ENCODE measurements around the gene NXPH1. TPM values are rescaled to one million over a fixed set of nuclear protein-coding genes. Genes with fewer than 3 reads are reported as not detected.
A peak's percentile ranks its signal among the peaks of the same experiment; 100 is the strongest.

NXPH1 gene
- total and polyA plus RNA-seq, 2 experiments from 2014 or later, result 0.45 to 3.0 TPM

- no peaks in the 10 kb centered on the region for H3K36me3 ChIP-seq (ENCODE audit: insufficient read depth)
- H3K27me3 ChIP-seq (ENCODE audit: insufficient read depth), result no peaks in the 10 kb centered on the region
- H3K9me2 ChIP-seq (ENCODE audit: insufficient read depth), result no peaks in the 10 kb centered on the region
- Mint-ChIP-seq H3K4me1 (peaks cover 32% of the 10 kb centered on the region), H3K27ac (peak overlapping the region; percentile 28; the same call in 1 of the 2 replicates), H3K27me3 (ENCODE audit: insufficient read depth, low read depth, poor library complexity) (no peaks in the 10 kb centered on the region), H3K36me3 (ENCODE audit: low read depth) (no peaks in the 10 kb centered on the region), H3K9me3 (no peaks in the 10 kb centered on the region), H3K4me3 (peak overlapping the region; percentile 66)
- H2AFZ ChIP-seq, result no peak overlapping the region
- peaks cover 27% of the 10 kb centered on the region for H3K4me1 ChIP-seq (ENCODE audit: insufficient read depth)
- H3K4me2 ChIP-seq, result peak overlapping the region; percentile 68
- no peaks in the 10 kb centered on the region for H3F3A ChIP-seq (replicated peaks; ENCODE audit: low read depth)
- peak; percentile 51 for DNase-seq (ENCODE audit: low spot score)
- no peaks in the 10 kb centered on the region for H4K20me1 ChIP-seq (replicated peaks; ENCODE audit: insufficient read depth)
- peak; percentile 36 for ATAC-seq
- peak overlapping the region; percentile 43 for H3K4me3 ChIP-seq
- no peak for TF ChIP-seq ETS1 (IDR thresholded peaks at IDR 0.05)
- no peak for TF ChIP-seq ZNF462 (CRISPR knock-in tag; IDR thresholded peaks at IDR 0.05)
- no peak for TF ChIP-seq NANOG (IDR thresholded peaks at IDR 0.05; ENCODE audit: borderline replicate concordance)
- no peak for TF ChIP-seq EZH2 (IDR thresholded peaks at IDR 0.05; ENCODE audit: low read depth, unreplicated experiment)
- TF ChIP-seq CTCF (conservative IDR thresholded peaks at IDR 0.05; ENCODE audit: low read depth in 2 of 2), result no peak
- TF ChIP-seq CREB1 (CRISPR knock-in tag; IDR thresholded peaks at IDR 0.05; ENCODE audit: low read depth), result no peak
- no peak for TF ChIP-seq ZNF331 (CRISPR knock-in tag; IDR thresholded peaks at IDR 0.05; ENCODE audit: low read depth)
- TF ChIP-seq STAT1 (IDR thresholded peaks at IDR 0.05; ENCODE audit: unreplicated experiment), result no peak
- TF ChIP-seq ZNF114 (CRISPR knock-in tag; IDR thresholded peaks at IDR 0.05), result no peak
- no peak for TF ChIP-seq POLR2AphosphoS5 (IDR thresholded peaks at IDR 0.05; ENCODE audit: low read depth)
- no peak for TF ChIP-seq REST (IDR thresholded peaks at IDR 0.05; ENCODE audit: unreplicated experiment)
- no peak for TF ChIP-seq EZH2phosphoT487 (IDR thresholded peaks at IDR 0.05; ENCODE audit: unreplicated experiment)
- no peak for TF ChIP-seq JUNB (IDR thresholded peaks at IDR 0.05; ENCODE audit: unreplicated experiment)
- H3K27ac ChIP-seq (ENCODE audit: low read depth), result peak overlapping the region; percentile 24; the same call in 1 of the 2 replicates
- H3K79me2 ChIP-seq (replicated peaks; ENCODE audit: insufficient read depth), result no peaks in the 10 kb centered on the region
Measured at GRCh38 chr7:8390262-8390626, 43.2 kb upstream of the NXPH1 start.
